DOHH2 (cell line): ENCODE results near the gene MRTFA.
"Not testable (repeated sequence)": the region's sequence is repeated elsewhere in the genome, so short reads cannot be mapped to it uniquely, and the experiment has no call there.

ENCODE experiments used
- H3F3A ChIP-seq: fragments of 200-600 bp; sonication (generic), shearing (Covaris generic); 2 replicates; pipeline ENCODE4 v1.6.0; 2016; ENCODE audit warnings: antibody characterized with exemption, mild to moderate bottlenecking; ENCODE audit not compliant: control insufficient read depth, insufficient read depth
- H3K27ac ChIP-seq: fragments of 200-600 bp; sonication (generic); 2 replicates; pipeline ENCODE4 v1.5.1; 2014; ENCODE audit warnings: low read depth, mild to moderate bottlenecking, low read length, moderate library complexity
- H3K27me3 ChIP-seq: fragments of 200-600 bp; sonication (generic); 2 replicates; pipeline ENCODE4 v1.6.1; 2014; ENCODE audit warnings: mild to moderate bottlenecking, low read length, mixed read lengths; ENCODE audit not compliant: control insufficient read depth
- H3K36me3 ChIP-seq: fragments of 200-600 bp; sonication (generic); 2 replicates; pipeline ENCODE4 v1.6.1; 2014; ENCODE audit warnings: mild to moderate bottlenecking, low read length, moderate library complexity, mixed read lengths; ENCODE audit not compliant: control insufficient read depth
- H3K4me1 ChIP-seq: fragments of 200-600 bp; sonication (generic); 2 replicates; pipeline ENCODE4 v1.6.1; 2014; ENCODE audit warnings: mild to moderate bottlenecking, low read length, mixed read lengths; ENCODE audit not compliant: control insufficient read depth
- H3K4me2 ChIP-seq: fragments of 200-600 bp; sonication (generic); 2 replicates; pipeline ENCODE4 v1.6.0; 2014; ENCODE audit warnings: mild to moderate bottlenecking, low read length, moderate library complexity
- H3K4me3 ChIP-seq: fragments of 200-600 bp; sonication (generic); 2 replicates; pipeline ENCODE4 v1.5.1; 2014; ENCODE audit warnings: mild to moderate bottlenecking, low read length, mixed read lengths
- H3K79me2 ChIP-seq: fragments of 200-600 bp; sonication (generic); 2 replicates; pipeline ENCODE4 v1.6.1; 2014; ENCODE audit warnings: mild to moderate bottlenecking, low read length, mixed read lengths; ENCODE audit not compliant: control insufficient read depth
- H3K9me2 ChIP-seq: fragments of 200-600 bp; sonication (generic); replicated peaks from 2 replicates; pipeline ENCODE4 v1.6.1; 2014; ENCODE audit warnings: mild to moderate bottlenecking, low read length, mixed read lengths; ENCODE audit not compliant: control insufficient read depth
- H3K9me3 ChIP-seq: fragments of 200-600 bp; sonication (generic); 2 replicates; pipeline ENCODE4 v1.6.1; 2014; ENCODE audit warnings: antibody characterized with exemption, low read length, mixed read lengths; ENCODE audit not compliant: control insufficient read depth, insufficient read depth
- H4K20me1 ChIP-seq: fragments of 200-600 bp; sonication (generic); 2 replicates; pipeline ENCODE4 v1.6.0; 2014; ENCODE audit warnings: low read depth, mild to moderate bottlenecking, antibody characterized with exemption, low read length, moderate library complexity; ENCODE audit not compliant: control insufficient read depth, insufficient read depth
- CTCF ChIP-seq: fragments of 200-600 bp; sonication (generic); IDR thresholded peaks from one replicate; pipeline ENCODE4 v1.5.1; 2014; ENCODE audit warnings: antibody characterized with exemption, mild to moderate bottlenecking, low read depth, low read length; ENCODE audit not compliant: poor library complexity, severe bottlenecking
- EZH2phosphoT487 ChIP-seq: fragments of 200-600 bp; sonication (generic); IDR thresholded peaks from 2 replicates; pipeline ENCODE4 v1.6.1; 2017; ENCODE audit warnings: borderline replicate concordance, mild to moderate bottlenecking, antibody characterized with exemption, low read length, moderate library complexity, mixed read lengths

MRTFA gene

DNA sequence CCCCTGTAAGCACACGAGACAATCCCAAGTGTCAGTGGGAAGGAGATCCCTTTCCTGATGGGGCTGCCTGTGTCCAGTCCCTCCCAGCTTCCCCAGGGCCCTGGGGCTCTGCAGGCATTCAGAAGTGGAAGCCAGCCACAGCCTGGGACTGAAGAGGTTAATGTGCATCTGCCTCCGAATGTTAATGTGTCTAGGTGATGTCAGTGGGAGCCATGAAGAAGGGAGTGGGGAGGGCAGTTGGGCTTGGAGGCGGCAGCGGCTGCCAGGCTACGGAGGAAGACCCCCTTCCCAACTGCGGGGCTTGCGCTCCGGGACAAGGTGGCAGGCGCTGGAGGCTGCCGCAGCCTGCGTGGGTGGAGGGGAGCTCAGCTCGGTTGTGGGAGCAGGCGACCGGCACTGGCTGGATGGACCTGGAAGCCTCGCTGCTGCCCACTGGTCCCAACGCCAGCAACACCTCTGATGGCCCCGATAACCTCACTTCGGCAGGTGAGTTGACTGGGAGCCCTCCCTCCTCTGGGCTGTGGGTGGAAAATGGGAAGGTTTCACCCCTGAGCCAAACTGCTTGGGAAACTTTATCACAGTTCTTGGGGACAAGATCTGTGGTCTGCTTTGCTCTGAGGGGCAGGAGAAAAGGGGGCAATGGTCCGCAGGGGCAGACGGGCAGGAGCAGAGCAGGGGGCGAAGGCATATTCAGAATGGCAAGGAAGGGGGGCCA is 42.9 kb upstream of the MRTFA start, which contains the start of gene MCHR1:
Gene MCHR1 (plus strand): TSS at position 236 of the 715 bp plus-strand sequence. CDS start 169 bp downstream, at position 405.
- peaks cover 22% of the 10 kb centered on the region for H3K4me1 ChIP-seq
- TF ChIP-seq EZH2phosphoT487: no peak
- TF ChIP-seq CTCF: no peak
- no peak within 1 kb of the TSS for H3K4me2 ChIP-seq
- no peak within 1 kb of the TSS for H3K4me3 ChIP-seq
- no peaks in the 10 kb centered on the region for H3K36me3 ChIP-seq
- H3K79me2 ChIP-seq: no peaks in the 10 kb centered on the region
- H3F3A ChIP-seq: no peaks in the 10 kb centered on the region
- no peaks in the 10 kb centered on the region for H4K20me1 ChIP-seq
- peaks cover 2% of the 10 kb centered on the region; the same call in 1 of the 2 replicates for H3K27me3 ChIP-seq
- no peak within 1 kb of the TSS for H3K27ac ChIP-seq
- no peaks in the 10 kb centered on the region for H3K9me2 ChIP-seq
- no peaks in the 10 kb centered on the region for H3K9me3 ChIP-seq

DNA sequence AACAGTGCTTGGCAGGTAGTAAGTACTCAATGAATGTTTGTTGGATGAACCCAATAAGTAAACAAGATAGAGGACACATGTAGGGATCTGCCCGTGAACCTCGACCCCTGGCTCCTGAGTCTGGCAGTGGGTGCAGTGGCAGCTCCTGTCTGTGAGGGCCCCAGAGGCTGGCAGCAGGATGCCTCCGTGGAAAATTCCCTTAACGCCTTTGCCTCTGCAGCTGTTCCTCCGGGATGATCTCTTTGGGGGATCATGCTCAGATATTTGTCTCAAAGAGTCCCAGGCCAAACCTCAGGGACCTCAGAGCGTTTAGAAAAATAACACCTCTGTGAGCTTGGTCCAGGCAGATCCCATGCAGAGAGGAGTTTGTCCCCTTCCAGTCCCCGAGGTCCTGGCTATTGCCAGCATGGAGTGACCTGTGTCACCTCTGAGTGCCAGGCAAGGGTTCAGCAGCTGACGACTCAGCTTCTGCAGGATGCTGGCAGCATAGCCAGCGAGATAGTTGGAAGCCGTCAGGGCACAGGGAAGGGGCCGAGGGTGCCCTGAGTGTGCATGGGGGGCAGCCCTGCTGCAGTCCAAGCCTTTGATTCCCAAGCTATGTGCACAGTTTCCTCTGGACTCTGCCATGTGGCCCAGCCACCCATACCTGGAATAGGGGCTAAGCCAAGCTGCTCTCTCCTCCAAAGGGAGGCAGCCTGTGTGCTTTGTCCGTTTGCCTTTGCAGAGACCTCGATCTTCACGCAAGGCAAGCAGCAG is 42.2 kb upstream of the MRTFA start:
- no peaks in the 10 kb centered on the region for H3K9me3 ChIP-seq
- no peaks in the 10 kb centered on the region for H3K36me3 ChIP-seq
- H3F3A ChIP-seq: no peaks in the 10 kb centered on the region
- no peak overlapping the region for H3K4me2 ChIP-seq
- TF ChIP-seq EZH2phosphoT487: no peak
- H4K20me1 ChIP-seq: no peaks in the 10 kb centered on the region
- H3K27ac ChIP-seq: no peak overlapping the region
- H3K79me2 ChIP-seq: no peaks in the 10 kb centered on the region
- no peaks in the 10 kb centered on the region for H3K9me2 ChIP-seq
- H3K27me3 ChIP-seq: peaks cover 2% of the 10 kb centered on the region; the same call in 1 of the 2 replicates
- peaks cover 16% of the 10 kb centered on the region for H3K4me1 ChIP-seq
- H3K4me3 ChIP-seq: no peak overlapping the region

DNA sequence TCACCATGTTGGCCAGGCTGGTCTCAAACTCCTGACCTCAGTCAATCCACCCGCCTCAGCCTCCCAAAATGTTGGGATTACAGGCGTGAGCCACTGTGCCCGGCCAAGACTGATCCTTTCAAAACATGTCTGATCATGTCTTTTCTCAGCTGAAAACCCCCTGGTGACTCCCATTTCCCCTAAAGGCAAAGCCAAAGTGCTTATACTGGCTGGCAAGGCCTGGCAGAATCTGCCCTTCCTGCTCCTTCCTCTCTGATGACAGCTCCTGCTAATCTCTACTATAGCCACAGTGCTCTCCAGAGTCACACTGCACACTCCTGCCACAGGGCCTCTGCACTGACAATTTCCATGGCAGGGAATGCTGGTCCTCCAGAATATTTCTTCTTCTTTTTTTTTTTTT is 40.1 kb upstream of the MRTFA start:
- Histone ChIP-seq H3K4me2 (no peak overlapping the region), H3K27me3 (peaks cover 2% of the 10 kb centered on the region; the same call in 1 of the 2 replicates), H3K9me2 (no peaks in the 10 kb centered on the region), H3K79me2 (no peaks in the 10 kb centered on the region), H3K4me3 (no peak overlapping the region), H3K4me1 (no peaks in the 10 kb centered on the region), H3K36me3 (no peaks in the 10 kb centered on the region), H3F3A (no peaks in the 10 kb centered on the region), H3K9me3 (no peaks in the 10 kb centered on the region), H4K20me1 (no peaks in the 10 kb centered on the region), H3K27ac (no peak overlapping the region)
- TF ChIP-seq EZH2phosphoT487: no peak
- no peak for TF ChIP-seq CTCF

- H3K9me2 ChIP-seq, H3K4me2 ChIP-seq, H3K79me2 ChIP-seq, H3K9me3 ChIP-seq, H3K36me3 ChIP-seq, H3F3A ChIP-seq, H3K4me1 ChIP-seq, H3K27ac ChIP-seq, H4K20me1 ChIP-seq, H3K4me3 ChIP-seq, H3K27me3 ChIP-seq: not testable (repeated sequence)
Measured at GRCh38 chr22:40676166-40676565, 39.6 kb upstream of the MRTFA start.
